Adrenal gland (tissue), 5 donors: ENCODE data around the gene TRRAP.

Source experiments
- CTCF ChIP-seq, 6 experiments: fragments of 450-650 bp in 4 of 6; fragments of 200-600 bp in 2 of 6; sonication (generic) in 1 of 6; IDR thresholded peaks; 1 replicate in 5 of 6; 2 replicates in 1 of 6; pipeline versions ENCODE4 v1.5.1 to v1.8.0; 2016 to 2021; ENCODE audit warnings: antibody characterized with exemption in 6 of 6, mild to moderate bottlenecking in 2 of 6, moderate library complexity in 1 of 6
- POLR2A ChIP-seq, 2 donors: fragments of 450-650 bp; IDR thresholded peaks; one replicate each; pipeline ENCODE4 v1.6.1; 2017; ENCODE audit warnings: antibody characterized with exemption in 2 of 2, mild to moderate bottlenecking in 2 of 2, moderate library complexity in 1 of 2
- donor health status: DM: no; HTN: no; CAD: no.

DNA sequence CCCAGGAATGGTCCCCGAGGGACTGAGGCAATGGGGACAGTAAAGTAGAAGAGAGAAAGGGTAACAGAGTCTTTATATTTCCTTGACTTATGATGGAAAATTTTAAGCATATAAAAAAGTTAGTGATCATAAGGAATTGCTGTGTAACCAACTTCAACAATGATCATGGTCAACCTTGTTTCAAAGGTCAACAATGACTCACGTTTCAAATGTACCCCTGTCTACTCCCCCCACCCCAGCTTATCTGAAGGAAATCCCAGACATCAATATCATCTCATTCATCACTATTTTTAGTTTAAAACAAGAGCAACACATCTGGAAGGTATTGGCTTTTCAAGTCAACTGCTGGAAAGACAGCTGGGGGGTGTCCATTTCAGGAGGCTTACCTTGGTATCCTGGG is 172.6 kb downstream of the TRRAP start:
- TF ChIP-seq CTCF (IDR thresholded peaks at IDR 0.05) = no peak
- TF ChIP-seq POLR2A (IDR thresholded peaks at IDR 0.05) = no peak
